Stimulated activated CD4-positive, alpha-beta T cell treated with anti-CD3 and anti-CD28 coated beads, Interleukin-12 subunit alpha, Interleukin-12 subunit beta, amount 100 ng/mL, for 24 hours (primary cell): ENCODE data around the gene IFT27.

Experiments used
- DNase-seq, 2 experiments: peaks; one replicate each; pipeline ENCODE4 v3.0.0-alpha.2; 2020; ENCODE audit warnings: low read depth in 2 of 2

IFT27 gene

DNA sequence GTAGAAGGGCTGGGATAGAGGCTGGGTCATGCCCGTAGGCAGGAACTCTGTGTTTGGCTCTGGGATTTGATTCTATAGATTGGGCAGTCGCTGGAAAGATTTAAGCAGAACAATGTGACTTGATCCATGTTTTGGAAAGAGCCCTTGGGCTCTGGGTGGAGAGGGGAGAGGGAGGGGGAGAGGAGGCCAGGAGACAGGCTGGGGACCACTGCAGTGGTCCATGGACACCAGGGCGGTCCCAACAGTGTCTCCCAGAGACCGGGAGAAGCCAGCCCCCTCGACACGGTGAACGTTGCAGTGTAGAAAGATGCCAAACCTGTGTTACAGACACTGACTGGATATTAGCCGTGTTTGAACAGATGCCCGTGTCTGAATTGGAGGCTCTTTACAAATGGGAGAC, 21.5 kb upstream of the IFT27 start:
- DNase-seq, result no peak

DNA sequence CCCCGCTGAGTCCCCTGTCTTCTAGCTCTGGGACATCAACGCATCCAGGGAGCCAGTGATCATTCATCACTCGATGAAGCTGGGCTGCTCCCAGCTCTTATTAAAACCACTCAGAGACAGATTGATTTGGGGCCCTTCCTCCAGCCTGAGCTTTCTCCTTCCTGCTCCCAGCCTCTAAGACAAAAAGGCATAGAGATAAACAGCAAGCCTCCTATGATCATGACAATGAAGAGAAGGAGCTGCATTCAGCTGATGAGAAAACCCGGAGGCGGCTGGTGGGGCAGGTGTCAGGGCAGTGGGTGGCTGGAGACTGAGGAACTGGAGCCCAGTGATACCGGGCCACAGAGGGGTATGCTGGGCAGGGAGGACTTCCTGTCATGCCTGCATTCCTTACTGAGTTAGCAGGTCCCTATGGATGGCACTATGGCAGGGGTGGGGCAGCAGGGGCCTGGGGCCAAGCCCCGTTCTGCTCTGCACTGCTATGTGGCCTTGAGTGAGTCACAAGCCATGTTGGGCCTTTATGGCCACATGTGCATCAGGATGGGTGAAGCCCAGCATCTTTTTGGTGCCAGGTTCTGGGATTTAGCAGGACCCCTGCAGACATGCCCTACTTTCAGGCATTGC, 20.7 kb upstream of the IFT27 start:
- DNase-seq, result no peak

DNA sequence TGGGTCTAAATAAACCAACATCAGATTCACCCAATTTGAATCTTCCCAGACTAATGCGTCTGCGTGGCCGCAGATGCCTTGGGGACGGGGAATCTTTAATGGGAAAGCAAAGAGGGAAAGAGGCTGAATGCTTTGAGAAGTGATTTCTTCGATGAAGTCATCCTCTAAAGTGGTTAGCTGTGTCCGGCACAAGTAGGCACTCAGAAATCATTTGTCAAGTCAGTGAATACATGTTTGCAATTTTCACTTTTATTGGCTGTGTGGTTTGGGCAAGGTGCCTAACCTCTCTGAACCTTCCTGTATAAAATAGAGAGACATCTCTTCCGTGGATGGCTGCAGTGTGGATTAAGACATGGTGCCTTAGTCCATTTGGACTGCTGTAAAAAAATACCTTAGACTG, 19.7 kb upstream of the IFT27 start:
- DNase-seq, result no peak

DNA sequence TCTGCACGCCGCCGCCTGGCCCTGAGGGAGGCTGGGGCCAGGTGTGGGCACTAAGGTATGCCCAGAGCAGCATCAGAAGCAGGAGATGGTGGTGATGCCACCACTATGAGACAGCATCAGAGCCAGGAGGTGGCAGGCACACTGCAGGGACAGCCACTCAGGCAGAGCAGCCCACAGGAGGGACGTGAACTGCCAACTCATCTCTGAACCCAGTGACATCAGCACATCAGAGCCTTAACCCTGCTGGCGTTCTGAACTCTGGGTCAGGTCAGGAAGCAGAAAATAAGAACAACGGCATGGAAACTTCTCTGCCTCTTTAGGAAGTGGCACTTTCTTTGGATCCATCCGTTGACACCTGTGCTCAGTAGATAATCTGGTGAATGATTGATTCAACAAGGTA, 14.7 kb upstream of the IFT27 start:
- peak in 1 of 2 experiments; percentile 9 for DNase-seq

DNA sequence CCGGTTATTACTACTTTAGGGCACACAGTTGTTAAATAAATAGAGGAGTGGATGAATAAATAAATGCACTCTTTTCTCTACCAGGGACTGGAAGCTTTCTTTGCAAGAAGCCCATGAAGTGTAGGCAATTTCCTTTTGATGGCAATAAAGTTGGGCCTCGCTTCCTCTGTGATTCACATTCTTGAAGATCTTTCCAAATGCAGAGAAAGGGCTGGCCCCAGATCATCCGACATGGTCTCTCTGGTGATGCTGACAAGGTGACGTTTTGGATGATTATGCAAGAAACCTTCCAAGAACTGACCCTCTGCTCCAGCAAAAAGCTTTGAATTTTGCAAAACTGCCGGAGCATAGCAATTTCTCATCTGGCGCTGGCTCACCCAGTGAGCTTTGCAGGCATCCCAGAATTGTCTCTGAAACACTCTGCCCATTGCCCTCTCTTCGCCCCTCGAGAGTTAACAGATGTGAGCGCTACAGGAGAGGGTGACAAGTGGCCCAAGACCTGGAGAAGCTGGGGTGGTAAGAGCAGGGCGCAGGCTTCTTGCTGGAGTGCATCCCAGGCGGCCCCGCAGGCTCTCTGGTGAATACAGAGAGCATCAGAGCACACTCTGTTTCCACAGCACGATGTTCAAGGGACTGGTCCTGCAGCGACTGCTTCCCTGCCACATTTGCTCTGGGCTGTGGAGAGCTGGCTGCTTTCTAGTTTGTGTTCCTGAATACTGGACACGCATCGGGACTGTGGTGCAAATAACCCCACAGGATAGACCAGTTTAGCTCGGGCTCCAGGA, 11.5 kb upstream of the IFT27 start:
- no peak for DNase-seq

DNA sequence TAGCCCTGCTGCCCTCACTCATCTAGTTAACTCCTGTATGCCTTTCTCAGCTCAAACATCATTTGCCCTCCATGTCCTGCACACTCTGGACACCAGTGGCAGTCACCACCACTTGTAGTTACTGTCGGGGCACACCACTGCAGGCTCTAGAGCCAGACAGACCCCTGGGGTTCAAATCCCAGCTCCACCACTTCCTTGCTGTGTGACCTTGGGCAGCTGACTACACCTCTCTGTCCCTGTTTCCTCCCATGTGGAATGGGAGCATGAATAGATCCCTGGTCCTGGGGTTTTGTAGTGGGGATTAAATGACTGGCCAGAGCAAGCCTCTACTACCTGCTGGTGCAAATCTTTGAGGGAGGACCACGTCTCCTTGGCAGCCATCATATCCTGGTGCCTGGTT, 7.8 kb upstream of the IFT27 start:
- no peak for DNase-seq

DNA sequence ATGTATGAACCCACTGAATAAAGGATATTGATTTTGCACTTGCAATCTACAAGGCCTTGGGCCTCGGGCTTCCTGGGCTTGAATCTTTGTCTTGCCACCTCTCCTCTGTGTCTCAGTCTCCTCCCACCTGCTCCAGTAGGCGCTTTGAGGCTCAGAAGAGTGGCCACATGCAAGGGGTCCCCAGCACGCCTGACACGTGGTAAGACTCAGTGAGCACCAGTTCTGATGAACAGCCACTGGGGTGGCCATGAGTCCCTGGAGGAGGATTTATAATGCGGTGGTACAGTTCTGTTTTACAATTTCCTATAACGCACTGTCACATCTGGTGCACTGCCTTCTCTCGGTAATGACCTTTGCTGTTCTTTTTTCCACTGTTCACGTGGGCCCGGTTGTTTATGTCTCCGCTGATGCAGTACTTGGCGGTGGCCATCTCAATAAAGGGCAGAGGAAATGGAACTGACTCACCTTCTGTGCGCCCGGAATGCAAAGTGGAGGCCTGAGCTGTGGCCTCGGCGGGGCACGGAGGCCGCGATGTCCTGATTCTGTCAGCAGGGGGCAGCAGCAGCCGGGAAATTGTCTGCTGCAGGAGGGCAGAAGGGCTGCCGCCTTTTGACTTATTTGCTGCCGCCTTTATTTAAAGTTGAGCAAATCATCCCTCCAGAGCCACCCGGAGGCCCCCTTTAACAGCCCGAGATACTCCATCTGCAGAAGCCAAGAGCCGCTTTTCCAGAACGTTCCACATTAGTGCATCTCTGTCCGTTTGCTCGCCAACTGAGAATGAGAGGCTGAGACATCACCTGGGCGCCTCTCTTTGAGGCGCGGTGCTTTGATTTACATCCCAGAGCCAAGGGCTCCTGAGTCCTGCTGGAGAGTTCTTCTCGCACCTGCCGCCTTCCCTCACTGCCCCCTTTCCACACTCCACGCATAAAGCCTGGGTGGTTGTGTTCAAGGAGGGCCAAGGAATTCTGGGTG, 6.0 kb upstream of the IFT27 start:
- DNase-seq, result peak; percentile 83 to 86

DNA sequence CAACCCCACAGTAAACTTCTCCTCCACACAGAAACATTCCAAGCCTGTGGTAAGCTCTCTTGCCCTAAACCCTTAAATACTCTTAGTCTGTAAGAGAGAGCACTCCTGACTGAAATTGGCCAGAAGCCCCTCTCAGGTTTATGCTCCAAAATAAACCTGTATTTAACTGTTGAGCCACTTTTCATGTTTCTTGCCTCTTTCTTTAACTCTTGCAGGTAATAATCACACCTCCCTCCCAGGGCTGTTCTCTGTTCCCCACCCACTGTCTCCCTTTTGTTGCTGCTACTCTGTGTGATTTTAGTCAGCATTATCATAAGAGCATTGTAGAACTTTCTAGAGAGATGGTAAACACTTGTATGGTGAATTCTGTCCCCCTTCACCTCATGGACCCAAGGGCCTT, 2.1 kb upstream of the IFT27 start:
- no peak for DNase-seq

DNA sequence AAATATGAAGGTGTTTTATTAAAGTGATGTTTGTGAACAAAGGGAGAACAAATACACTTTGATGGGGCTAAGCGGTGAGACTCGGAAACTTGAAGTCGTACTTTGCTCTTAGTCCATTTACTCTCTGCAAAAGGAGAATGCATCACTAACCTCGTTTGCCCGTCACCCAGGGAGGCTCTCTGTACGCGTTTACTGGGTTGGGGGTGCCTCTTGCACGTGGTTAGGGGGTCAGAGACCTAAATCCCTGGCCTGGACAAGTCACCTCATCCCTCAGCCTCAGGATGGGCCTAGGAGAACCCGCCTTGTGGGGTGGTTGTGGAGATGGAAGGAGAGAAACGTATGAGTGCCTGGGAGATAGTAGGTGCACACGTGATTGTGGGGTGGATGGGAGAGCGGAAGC, 803 bp upstream of the IFT27 start:
- DNase-seq, result peak in 1 of 2 experiments; percentile 10

DNA sequence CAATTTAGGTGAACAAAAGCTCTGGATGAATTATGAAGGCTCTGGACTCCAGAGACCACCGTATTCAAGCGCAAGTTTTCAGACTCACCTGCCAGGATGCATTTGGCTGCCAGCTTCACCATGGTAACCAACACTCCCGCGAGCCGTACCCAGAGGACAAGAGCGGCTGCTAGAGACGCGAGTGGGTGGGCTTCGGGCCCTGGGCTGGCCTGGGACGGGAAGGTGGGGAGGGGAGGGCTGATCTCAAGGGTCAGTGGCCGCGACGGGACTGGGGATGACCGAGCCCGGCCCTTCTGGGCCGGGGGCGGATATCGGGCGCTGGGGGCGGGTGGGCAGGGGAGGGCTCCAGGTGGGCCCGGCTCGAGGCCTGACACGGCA, 344 bp downstream of the IFT27 start:
- peak in 1 of 2 experiments; percentile 7 for DNase-seq

DNA sequence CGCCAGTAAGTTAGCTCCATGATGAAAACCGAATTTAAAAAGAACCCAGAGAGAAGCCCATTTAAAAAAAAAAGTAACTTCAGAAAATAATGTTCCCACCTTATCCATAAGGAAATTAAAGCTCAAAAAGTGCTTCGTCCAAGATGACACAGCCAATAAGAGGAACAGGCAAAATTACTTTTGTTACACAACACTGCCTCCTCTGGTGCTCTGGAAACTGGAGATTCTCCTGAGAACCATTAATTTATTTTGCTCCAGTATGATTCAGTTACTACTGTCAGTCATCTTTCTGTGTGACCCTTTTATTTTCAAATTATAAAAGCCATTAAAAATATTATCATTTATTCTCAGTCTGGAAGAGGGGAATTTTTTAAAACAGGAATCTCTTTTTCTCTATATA, 2.0 kb downstream of the IFT27 start:
- DNase-seq, result no peak

DNA sequence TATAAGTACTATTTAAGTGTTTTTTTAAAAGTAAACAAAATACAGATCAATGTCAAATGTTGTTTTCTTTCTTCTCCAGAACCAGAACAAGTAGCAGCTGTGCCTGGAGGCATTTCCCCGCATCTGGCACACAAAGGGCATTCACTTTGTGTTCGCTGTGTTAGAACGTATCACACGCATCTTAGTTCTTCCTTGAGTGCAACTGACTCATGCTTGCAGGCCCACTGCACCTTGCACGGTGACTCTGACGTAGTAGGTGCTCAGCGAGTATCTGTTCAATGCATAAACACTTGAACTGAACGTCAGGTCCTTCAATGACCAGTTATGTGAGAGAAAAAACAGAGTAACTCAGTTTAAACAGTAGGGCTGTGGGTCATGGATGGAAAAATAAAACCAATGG, 3.5 kb downstream of the IFT27 start:
- no peak for DNase-seq

DNA sequence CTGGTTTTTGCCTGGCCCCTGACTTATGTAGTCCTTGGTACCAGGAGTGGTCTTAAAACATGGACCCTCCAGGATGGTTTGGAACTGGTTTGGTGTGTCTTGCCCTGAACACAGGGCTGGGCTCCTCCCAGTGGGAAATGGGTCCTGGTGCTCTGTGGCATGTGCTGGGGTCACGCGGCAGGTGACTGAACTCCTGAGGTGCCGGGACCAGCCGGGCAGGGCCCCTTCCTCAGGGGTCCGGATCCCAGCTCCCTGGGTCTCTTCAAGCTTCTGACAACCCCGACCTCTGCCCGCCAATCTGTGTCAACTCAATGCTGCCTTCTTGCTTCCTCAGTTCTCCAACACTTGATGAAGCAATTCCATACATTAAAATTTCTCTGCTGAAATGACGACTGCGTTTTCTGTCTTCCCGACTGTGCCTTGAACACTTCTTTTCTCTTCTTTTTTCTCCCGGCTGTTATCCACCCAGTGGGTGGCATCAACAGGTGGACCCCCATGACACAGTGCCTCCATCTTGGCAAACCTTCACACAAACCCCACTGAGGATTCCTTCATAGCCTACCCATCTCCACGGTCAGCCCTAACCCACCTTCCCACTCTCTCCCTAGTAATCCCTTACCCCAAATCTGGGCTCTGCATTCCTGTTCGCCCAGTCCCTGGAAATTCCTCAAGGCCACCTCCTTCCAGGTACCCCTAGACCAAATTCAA, 4.4 kb downstream of the IFT27 start:
- DNase-seq, result no peak

DNA sequence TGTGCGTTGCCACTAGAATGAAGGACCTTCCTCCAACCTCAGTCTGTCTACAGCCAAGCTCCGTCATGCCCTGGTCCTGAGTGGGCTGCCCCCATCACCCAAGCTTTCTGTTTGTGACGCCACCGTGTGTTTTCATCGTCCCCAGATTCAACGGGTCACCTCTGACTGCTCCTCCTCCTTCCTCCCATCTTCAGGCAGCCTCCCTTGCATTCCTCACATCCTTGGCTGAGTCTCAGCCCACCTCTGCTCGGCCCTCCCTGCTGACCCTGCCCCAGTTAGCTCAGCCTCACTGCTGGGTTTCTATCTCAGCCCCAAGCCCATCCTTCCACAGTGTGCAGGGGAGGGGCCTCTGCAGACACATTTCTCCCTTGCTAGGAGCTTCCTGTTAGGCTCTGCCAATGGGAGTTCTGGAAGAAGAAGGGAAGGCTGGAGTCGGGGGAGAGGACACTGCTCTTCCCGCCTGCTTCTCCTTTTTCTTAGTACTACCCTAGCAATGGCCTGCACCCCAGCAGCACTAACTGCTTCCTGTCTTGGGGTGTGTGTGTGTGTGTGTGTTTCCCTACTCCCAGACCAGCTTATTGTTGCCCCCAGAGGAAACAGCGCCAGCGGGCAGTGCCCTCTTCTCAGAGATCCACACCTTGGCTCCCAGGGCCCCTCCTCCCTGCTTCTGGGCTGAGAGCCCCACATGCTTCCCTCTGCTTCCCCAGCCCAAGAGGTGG, 5.2 kb downstream of the IFT27 start:
- DNase-seq, result no peak

DNA sequence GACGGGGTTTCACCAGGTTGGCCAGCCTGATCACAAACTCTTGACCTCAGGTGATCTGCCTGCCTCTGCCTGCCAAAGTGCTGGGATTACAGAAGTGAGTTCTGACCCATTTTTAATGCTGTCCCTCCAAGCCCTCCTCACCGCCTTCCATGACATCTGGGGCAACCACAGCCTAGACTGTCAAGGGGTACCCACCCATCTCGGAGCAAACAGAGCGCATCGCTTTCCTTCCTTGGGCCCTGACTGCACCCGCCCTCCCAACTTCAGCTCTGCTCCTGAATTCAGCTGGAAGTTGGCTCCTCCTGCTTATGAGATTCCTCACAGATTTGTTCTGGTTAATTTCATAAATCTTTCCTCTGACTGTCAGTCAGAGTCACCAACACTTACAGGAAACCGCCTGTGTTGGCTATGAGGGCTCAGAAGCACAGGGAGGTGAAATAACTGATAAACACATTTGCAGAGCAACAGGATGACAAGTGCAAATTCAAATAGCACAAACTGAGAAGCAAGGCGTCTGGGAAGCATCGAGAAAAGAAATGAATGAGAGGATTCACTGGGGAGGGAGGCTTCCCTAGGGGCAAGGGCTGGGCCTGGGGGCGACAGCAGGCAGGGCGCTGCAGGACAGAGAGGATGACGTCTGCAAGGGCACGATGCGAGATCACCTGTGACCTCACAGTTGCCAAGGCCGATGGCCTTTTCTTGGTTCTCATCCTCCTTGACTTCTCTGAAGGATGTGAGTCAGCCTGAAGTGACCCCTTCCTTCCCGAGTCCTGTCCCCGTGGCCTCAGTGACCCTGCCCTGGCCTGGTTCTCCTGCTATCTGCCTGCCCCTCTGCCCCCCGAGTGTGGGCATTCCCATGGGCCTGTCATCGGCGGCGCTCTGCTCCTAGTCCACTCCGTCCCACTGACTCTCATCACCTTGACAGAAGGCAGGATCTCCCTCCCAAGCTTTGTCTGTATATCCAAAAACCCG, 6.1 kb downstream of the IFT27 start:
- DNase-seq, result no peak

DNA sequence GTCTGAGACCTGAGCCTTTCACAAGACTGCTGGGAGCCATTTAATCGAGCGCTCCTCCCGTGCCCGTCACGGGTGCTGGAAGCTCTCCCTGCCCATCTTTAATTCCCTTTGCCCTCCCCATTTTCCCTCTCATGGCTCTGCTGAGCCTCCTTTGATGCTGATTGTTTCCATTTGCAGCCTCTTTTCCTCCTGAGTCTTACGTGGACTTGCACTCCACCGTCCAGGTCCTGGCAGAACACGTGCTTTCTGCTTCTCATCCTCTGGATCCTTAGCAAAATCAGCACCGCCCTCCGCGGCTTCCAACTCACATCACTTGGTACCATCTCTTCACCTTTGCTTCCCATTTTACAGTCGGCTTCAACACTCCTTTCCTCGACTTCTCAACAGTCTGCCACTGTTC, 7.3 kb downstream of the IFT27 start:
- no peak for DNase-seq

DNA sequence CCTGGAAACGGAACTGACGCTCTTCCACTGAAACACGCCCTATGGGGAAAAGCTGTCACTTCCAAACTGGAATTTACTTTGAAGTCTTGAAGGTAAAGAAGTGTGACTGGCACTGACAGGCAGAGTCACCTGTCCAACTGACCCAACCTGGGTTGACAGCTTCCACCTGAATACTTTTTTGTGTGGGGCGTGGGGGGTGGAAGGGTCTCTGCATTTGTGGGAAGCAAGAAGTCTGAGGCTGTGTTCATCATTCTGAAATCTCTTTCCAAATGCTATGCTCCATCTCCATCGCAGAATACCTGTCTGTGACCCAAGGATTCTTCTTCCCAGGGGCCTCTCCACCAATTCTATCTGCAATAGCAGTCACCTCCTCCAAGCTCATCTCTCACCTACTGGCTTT, 7.8 kb downstream of the IFT27 start:
- DNase-seq, result no peak

DNA sequence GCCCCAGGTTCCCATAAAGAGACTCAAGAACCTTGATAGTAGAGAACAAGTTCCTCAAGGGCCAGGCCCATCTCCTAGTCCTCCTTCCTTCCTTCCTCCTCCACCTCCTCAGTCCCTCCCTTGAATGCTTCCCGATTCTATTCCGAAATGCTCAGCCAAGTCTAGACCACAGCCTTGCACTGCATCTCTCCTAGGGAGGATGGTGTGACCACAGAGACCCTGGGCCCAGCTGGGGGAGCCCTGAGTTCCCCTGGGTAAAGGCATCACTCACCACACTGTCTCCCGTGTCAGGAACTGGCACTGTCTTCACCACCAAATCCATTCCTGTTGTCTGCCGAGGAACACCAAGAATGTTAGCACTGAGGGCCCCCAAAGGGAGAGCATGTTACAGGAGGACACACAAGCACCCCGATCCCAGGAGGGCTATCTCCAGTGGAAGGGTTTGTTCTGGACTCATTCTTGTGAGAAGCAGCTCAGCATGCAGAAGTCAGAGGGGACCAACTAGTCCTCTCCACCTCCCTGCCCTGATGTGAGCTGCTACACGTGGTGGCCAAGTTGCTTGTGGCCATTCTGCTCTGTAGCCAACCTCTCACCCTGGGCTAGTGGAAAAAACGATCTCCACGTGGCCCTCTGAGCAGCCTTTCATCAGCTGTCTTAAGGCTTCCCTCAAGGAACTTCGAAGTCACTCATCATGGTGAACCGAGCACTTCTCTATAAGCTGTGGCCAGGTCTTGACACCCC, 8.7 kb downstream of the IFT27 start:
- no peak for DNase-seq

DNA sequence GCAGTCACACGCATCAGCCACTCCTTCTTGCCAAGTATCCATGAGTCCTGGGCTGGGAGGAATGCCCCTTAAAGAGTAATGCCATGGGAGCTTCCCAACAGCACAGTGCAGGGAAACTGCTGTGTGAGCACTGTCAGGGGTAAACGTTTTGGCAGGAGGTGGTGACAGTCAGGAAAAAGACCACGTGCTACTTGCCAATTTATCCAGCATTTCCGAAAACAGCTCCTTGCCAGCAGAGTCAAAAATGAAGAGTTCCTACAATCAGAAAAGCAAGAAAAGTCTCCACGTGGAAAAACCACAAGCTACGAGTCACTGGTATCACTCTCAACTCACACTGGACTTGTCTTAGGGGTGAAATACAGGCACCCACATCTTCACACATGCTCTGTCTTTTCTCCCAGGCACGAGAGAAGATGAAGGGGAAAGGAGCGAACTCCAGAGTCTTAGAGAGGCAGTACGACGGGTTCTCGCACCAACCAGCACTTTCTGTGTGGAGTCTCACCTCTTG, 9.9 kb downstream of the IFT27 start:
- no peak for DNase-seq
